ENCODE results near the gene NACAD.
A peak's percentile ranks its signal among the peaks of the same experiment; 100 is the strongest.
"Not testable (repeated sequence)": the region's sequence is repeated elsewhere in the genome, so short reads cannot be mapped to it uniquely, and the experiment has no call there.

NACAD gene

GRCh38 chr7:45114257-45114656 is 25.5 kb upstream of the NACAD start:
- not testable (repeated sequence) for DNase-seq (ENCODE audit: low spot score)

GRCh38 chr7:45112648-45113047 is 23.9 kb upstream of the NACAD start:
- DNase-seq (ENCODE audit: low spot score), result no peak

DNA sequence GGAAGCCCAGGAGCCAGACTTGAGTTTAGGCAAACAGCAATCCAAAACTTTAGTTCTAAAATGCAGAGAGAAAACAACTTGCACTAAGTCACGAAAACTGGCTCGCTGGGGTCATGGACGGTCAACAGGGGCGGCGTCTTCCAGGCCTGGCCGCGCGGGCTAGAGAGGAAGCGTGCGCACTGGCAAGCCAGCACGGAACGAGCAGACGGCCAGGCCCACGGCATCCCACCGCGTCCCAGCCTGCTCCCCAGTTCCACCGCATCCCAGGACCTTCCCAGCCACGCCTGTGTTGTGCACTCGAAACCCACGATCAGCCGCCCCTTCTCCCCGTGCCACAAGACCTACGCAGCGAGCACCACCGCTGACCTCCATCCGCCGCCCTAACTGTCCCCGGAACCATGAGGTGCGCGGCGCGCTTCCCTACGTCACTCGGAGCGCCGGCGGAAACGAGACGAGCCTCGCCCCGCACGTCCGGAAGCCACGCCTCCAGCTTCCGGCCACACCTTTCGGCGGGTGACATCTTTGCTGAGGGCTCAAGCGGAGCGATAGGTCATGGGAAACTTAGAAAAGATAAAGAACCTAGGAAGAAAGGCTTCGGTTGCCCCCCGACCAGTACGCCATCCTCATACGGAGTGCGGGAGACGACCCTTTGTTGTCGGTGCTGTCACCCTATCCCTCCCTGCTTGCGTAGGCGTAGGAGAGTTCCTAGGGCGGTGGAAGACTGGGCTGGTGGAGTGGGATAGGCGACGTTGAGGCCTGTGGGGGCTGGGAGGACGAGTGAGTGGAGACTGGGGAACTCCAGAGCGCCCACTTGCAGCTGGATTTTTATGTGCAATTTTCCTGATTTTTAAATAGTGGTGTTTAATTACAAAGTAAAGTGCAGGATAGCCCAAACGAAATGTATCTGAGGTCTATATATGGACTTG is 22.8 kb upstream of the NACAD start, which contains the start of gene TBRG4:
TSS of gene TBRG4 (minus strand) at position 400 of the 926 bp plus-strand sequence. CDS start 2,460 bp downstream, outside the sequence.
- DNase-seq (ENCODE audit: low spot score), result peak; percentile 97

- DNase-seq (ENCODE audit: low spot score), result no peak
Observed at GRCh38 chr7:45108863-45109262, 20.1 kb upstream of the NACAD start.

- no peak for DNase-seq (ENCODE audit: low spot score)
Observed at GRCh38 chr7:45107356-45107755, 18.6 kb upstream of the NACAD start.

GRCh38 chr7:45106820-45107219 is 18.1 kb upstream of the NACAD start:
- DNase-seq (ENCODE audit: low spot score), result no peak

DNA sequence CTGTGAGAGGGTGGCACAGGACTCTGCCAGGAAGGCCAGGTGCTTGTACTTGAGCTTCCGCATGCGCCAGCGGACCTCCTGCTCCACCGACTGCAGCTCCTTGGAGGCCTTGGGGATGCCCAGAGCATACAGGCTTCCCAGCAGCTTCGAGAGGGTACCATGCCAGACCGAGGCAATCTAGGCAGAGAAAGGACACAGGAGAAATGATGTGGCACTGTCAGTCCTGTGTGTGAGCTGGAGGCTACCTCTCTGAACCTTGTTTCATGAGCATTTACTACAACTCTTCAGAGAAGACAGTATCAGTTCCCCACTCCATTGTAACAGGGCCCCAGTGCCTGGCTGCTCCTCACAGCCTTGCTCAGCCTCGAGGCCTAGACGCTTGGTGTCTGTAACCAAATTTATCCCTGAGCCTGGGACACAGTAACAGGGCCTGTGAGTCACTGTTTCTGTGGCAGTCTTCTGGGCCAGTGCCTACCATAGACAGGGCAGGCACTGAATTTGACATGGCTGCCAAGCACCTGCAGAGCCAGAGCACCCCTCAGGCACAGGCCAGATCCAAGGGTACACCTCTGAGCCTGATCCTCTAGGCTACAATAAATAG is 16.9 kb upstream of the NACAD start:
- no peak for DNase-seq (ENCODE audit: low spot score)

DNA sequence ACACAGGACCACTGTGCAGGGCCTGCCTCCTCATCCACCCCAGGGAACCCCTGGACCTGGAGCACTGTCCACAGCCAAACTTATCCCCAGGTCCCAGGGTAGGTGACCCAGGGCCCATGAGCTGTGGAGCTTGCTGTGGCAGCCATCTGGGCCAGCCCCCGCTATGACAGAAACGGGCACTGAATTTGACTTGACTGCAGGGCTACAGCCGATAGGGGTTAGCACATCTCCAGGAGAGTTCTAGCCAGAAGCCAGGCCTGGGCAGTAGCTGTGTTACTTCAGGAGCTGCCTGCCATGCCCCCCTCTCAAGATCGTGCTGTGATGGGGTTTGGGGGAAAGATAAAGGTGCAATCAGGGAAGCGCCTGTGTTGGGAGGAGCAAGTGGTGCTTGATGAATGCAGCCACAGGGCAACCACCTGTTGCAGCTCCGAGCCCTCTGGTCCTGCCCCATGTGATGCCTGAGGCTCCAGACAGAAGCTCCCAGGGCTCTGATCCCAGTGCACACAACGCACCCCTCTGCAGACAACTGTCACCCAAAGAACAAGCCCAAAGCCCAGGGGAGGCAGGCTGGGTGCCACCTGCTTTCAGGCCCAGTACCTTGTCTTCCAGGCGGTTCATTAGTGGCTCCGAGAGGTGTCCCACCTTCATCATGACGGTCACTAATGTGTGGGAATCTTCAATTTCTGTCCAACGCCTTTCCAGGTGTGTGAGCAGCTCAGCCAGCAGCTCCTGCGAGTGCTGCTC is 16.2 kb upstream of the NACAD start:
- no peak for DNase-seq (ENCODE audit: low spot score)

- no peak for DNase-seq (ENCODE audit: low spot score)
Observed at GRCh38 chr7:45103958-45104843, 15.4 kb upstream of the NACAD start.

GRCh38 chr7:45102785-45103712 is 14.3 kb upstream of the NACAD start:
- no peak for DNase-seq (ENCODE audit: low spot score)

DNA sequence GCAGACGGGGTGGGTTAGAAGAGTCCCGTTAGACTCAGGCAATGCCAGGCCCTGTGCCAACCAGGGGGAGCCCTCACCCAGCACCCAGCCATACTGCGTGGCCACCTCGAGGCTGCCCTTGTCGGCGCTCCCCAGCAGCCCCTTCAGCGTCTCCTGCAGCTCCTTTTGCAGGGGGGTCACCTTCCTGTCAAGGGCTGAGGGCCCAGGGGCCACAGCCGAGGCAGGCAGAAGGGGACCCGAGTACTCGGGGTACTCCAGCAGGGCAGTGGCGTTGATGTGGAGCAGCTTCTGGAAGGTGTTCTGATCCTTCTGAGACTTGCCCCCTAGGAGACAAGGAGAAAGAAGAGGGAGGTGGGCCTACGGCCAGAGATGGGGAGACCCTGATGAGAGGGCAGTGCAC is 13.0 kb upstream of the NACAD start:
- no peak for DNase-seq (ENCODE audit: low spot score)

- DNase-seq (ENCODE audit: low spot score), result no peak
Observed at GRCh38 chr7:45100761-45101480, 12.2 kb upstream of the NACAD start.

GRCh38 chr7:45099891-45100760 is 11.4 kb upstream of the NACAD start:
- no peak for DNase-seq (ENCODE audit: low spot score)

GRCh38 chr7:45098983-45099839 is 10.4 kb upstream of the NACAD start:
- DNase-seq (ENCODE audit: low spot score), result no peak

DNA sequence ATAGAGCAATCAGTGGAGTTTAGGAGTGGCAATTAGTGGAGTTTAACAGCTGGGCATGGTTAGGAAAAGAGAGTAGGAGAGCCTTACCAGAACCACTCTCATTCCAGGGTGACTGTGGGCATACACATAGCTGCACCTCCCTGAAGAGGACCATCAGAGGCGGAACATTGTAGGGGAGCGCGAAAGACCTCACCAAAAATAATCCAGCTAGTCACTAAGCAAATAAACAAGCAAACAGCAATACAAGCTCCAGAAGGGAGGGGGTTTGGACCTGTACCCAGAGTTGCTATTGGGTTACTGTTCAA is 4.1 kb upstream of the NACAD start:
- no peak for DNase-seq (ENCODE audit: low spot score)

GRCh38 chr7:45092100-45092930 is 3.5 kb upstream of the NACAD start:
- peak; percentile 35 for DNase-seq (ENCODE audit: low spot score)

GRCh38 chr7:45089341-45089891 is 647 bp upstream of the NACAD start:
- DNase-seq (ENCODE audit: low spot score), result peak; percentile 72

All from kidney tubule cell (primary cell).